ENCODE measurements around the gene SLC6A7.

GRCh38 chr5:150184990-150185912 lies 4.6 kb upstream of the SLC6A7 start:
- TF ChIP-seq CTCF (IDR thresholded peaks at IDR 0.05 in 4 of 5, conservative IDR thresholded peaks at IDR 0.05 in 1 of 5) (no peak), POLR2A (IDR thresholded peaks at IDR 0.05) (no peak)

Data from gastrocnemius medialis (tissue), 4 donors.